Activated naive CD8-positive, alpha-beta T cell treated with anti-CD3 and anti-CD28 coated beads for 36 hours (primary cell): ENCODE data around the gene HDAC6. TPM values are rescaled to one million over a fixed set of nuclear protein-coding genes. Genes with fewer than 3 reads are reported as not detected.

Source experiments
- total RNA-seq, 2 experiments: library from RNA; stranded (reverse); gene quantifications; one replicate each; pipeline ENCODE4 v1.2.3, GENCODE V29; 2021

The HDAC6 gene
- total RNA-seq, 2 experiments from 2014 or later: 45.3 to 50.0 TPM

Other genes starting within 250 kb of the HDAC6 start
- 100 to 1,000 TPM; 255 to 258 TPM for gene RBM3, start 227.6 kb upstream of the HDAC6 start, total RNA-seq
- 10 to 100 TPM; 32.6 to 40.6 TPM for gene WDR13, start 204.6 kb upstream of the HDAC6 start, total RNA-seq
- gene WAS, start 118.3 kb upstream of the HDAC6 start, total RNA-seq: 10 to 100 TPM; 87.8 to 89.8 TPM
- 10 to 100 TPM; 31.9 to 32.8 TPM for gene SUV39H1, start 105.3 kb upstream of the HDAC6 start, total RNA-seq
- not detected for gene GLOD5, start 40.3 kb upstream of the HDAC6 start, total RNA-seq
- gene GATA1, start 15.5 kb upstream of the HDAC6 start, total RNA-seq: not detected
- under 1 TPM; 0.54 to 0.70 TPM for gene ERAS, start 24.4 kb downstream of the HDAC6 start, total RNA-seq
- gene PCSK1N, start 33.5 kb downstream of the HDAC6 start, total RNA-seq: 1 to 10 TPM; 1.4 to 1.8 TPM
- gene TIMM17B, start 95.7 kb downstream of the HDAC6 start, total RNA-seq: 10 to 100 TPM; 57.8 to 60.5 TPM
- gene PQBP1, start 95.9 kb downstream of the HDAC6 start, total RNA-seq: 10 to 100 TPM; 84.3 to 85.7 TPM
- gene SLC35A2, start 109.6 kb downstream of the HDAC6 start, total RNA-seq: 10 to 100 TPM; 20.8 to 24.0 TPM
- 100 to 1,000 TPM; 213 to 219 TPM for gene PIM2, start 117.0 kb downstream of the HDAC6 start, total RNA-seq
- gene OTUD5, start 155.5 kb downstream of the HDAC6 start, total RNA-seq: 10 to 100 TPM; 57.3 to 59.5 TPM
- 1 to 10 TPM; 1.2 to 1.3 TPM for gene KCND1, start 169.8 kb downstream of the HDAC6 start, total RNA-seq
- gene GRIPAP1, start 200.2 kb downstream of the HDAC6 start, total RNA-seq: 10 to 100 TPM; 53.7 to 54.3 TPM
- 10 to 100 TPM; 21.0 to 23.3 TPM for gene TFE3, start 241.3 kb downstream of the HDAC6 start, total RNA-seq